ENCODE results near the gene SCGB1D1.
"Not testable (repeated sequence)": the region's sequence is repeated elsewhere in the genome, so short reads cannot be mapped to it uniquely, and the experiment has no call there.

SCGB1D1 gene

DNA sequence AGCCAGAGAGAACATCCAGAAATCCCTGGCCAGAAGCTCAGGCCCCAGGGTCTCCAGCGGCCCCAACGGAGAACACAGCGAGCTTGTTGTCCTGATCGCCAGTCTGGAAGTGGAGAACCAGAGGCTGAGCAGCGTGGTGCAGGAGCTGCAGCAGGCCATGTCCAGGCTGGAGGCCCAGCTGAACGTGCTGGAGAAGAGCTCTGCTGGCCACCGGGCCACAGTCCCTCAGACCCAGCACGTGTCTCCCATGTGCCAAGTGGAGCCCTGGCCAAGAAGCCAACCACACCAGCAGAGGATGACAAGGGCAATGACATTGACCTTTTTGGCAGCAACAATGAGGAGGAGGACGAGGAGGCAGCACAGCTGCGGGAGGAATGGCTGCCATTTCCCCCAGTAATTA, 20.6 kb upstream of the SCGB1D1 start:
- no peak for DNase-seq

DNA sequence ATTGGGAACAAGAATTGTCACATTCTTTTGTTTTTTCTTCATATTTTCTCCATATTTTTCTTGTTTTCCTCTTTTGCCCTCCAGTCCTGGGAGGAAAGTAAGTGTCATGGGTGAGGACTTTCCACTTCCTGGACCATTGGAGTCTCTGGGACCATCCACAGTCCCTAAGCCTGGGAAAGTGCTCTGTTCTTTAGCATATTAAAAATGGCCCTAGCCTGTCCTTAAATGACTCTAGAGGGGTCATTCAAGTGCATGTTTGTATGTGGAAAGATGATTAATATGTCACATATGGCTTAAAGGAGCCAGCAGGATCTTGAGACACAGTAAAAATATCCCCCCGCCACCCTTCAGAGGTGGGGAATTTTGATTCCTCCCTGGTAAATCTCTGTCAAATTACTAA, 20.1 kb upstream of the SCGB1D1 start:
- DNase-seq: no peak

DNA sequence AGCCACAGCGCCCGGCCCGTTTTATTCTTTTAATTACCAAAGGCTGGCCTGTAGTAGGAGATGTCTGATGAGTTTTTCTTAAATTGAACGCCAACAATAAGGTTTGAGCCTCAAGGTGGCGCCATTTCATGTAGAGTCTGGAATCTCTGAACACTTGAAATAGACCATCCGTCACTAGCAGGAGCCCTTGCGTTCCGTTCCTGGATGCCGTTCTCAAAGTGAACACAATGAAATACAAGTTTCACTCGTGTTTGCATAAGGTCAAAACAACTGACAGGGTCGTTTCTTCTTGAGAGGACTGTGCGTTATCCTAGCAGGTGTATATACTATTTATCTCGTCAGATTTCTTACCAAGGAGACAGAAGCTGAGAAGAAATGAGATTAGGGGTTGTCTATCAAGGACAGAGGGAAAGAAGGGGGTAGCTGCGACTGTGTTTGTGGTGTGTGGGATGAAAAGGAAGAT, 18.7 kb upstream of the SCGB1D1 start:
- peak; percentile 95 to 97 for DNase-seq

DNA sequence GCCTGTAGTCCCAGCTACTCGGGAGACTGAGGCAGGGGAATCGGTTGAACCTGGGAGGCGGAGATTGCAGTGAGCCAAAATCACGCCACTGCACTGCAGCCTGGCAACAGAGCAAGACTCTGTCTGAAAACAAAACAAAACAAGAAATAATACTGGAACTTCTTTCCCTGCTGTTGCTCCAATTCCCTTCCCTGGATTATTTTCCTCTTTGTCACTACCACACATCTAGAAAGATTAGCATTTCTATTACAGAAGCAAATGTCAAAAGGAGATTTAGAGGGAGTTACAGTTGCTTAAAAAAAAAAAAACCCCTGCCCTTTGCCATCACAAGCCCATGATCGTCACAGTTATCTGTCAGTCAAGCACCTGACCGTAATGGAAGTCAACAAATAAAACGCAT, 17.7 kb upstream of the SCGB1D1 start:
- no peak for DNase-seq

DNA sequence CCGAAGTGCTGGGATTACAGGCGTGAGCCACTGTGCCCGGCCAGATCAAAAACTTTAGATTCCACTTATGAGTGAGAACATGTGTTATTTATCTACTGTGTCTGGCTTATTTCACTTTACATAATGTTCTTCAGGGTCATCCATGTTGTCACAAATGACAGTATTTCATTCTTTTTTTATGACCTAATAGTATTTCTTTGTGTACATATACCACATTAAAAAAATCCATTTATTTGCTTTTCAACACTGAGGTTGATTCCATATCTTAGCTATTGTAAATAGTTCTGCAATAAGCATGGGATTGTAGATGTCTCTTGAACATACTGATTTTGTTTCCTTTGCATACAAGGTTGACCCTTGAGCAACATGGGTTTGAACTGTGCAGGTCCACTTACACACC, 13.2 kb upstream of the SCGB1D1 start:
- no peak for DNase-seq

DNA sequence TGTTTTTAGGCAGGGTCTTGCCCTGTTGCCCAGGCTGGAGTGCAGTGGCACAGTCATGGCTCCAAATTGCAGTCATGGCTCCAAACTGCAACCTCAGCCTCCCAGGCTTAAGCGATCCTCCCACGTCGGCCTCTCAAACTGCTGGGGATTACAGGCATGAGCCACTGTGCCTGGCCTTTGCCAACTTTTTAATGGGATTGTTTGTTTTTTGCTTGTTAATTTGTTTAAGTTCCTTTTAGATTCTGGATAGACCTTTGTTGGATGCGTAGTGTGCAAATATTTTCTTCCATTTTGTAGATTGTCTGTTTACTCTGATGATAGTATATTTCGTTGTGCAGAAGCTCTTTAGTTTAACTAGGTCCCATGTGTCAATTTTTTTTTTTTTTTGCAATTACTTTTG, 10.0 kb upstream of the SCGB1D1 start:
- DNase-seq: no peak

DNA sequence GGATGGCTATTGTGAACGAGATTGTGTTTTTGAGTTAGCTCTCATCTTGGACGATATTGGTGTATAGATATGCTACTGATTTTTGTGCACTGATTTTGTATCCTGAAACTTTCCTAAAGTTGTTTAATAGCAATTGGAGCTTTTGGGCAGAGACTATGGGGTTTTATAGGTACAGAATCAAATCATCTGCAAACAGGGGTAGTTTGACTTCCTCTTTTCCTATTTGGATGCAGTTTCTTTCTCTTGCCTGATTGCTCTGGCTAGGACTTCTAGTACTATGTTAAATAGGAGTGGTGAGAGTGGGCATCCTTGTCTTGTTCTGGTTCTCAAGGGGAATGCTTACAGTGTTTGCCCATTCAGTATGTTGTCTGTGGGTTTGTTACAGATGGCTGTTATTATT, 8.9 kb upstream of the SCGB1D1 start:
- no peak for DNase-seq

DNA sequence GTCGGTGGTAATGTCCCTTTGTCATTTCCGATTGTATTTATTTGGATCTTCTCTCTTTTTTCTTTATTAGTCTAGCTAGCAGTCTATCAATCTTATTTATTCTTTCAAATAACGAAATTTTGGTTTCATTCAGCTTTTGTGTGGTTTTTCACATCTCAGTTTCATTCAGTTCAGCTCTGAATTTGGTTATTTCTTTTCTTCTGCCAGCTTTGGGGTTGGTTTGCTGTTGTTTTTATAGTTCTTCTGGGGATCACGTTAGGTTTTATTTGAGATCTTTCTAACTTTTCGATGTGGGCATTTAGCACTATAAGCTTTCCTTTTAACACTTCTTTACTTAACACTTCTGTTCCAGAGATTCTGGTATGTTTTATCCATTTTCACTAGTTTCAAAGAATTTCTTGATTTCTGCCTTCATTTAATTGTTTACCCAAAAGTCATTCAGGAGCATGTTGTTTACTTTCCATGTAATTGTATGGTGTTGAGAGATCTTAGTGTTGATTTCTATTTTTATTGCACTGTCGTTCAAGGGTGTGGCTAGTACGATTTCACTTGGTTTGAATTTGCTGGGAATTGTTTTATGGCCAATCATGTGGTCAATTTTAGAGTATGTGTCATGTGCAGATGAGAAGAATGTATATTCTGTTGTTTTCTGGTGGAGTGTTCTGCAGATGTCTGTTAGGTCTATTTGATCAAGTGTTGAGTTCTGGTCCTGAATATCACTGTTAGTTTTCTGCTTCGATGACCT, 7.7 kb upstream of the SCGB1D1 start:
- DNase-seq: no peak

DNA sequence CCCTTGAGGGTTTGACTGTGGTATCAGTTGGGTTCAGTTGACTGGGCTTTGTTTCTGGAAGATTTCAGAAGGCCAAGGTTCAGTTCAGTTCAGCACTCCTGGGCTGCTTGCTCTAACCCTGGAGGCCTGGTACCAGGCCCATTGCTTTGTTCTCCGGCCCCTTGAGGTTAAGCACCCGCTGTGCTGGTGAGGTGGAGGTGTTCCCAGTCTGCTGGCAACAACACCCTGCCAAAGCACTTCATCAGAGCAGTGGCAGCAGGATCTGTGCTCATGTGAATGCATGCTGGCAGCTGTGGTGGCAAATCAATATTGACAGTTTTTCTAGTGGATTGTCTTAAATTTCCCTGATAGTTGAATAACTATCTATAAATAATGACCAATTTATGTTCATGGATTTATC, 3.8 kb upstream of the SCGB1D1 start:
- no peak for DNase-seq

DNA sequence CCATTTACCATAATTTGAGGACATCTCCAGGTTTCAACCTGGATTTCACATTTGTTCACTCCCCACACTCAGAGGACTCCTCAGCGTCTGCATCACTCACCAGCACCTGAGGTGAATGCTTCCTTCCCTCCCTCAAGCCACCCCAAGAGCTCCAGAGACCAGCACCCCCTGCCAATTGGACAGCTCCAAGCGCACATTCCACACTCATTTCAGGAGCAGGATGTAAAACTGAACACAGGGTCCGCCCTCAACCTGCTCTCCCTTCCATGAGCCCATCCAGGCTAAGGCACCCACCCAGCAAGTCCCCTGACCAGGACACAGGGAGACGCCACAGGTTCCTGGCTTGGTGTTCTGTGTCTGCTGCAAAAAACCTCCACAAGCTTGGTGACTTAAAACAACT, 3.9 kb downstream of the SCGB1D1 start:
- DNase-seq: no peak

DNA sequence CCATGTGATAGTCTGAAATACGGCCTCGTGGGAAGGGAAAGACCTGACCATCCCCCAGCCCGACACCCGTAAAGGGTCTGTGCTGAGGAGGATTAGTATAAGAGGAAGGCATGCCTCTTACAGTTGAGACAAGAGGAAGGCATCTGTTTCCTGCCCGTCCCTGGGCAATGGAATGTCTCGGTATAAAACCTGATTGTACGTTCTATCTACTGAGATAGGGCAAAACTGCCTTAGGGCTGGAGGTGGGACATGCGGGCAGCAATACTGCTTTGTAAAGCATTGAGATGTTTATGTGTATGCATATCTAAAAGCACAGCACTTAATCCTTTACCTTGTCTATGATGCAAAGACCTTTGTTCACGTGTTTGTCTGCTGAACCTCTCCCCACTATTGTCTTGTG, 5.0 kb downstream of the SCGB1D1 start:
- DNase-seq: peak in 1 of 2 experiments; percentile 6

DNA sequence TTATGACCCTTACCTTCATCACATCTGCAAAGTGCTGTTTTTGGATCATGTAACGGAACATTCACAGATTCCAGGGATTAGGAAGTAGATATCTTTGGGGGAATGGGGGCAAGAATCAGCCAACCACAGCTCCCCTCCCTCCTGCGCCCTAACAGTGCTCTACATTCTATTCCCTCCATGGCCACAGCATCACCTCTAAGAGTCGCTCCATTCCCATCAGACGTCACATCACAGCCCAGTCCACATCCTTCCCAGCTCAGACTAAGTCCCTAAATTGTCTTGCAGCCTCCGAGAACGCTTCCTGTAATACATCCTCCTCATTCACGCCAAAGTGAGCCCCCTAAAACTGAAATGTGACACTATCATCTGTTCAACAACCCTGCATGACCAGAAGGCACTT, 5.9 kb downstream of the SCGB1D1 start:
- no peak for DNase-seq

DNA sequence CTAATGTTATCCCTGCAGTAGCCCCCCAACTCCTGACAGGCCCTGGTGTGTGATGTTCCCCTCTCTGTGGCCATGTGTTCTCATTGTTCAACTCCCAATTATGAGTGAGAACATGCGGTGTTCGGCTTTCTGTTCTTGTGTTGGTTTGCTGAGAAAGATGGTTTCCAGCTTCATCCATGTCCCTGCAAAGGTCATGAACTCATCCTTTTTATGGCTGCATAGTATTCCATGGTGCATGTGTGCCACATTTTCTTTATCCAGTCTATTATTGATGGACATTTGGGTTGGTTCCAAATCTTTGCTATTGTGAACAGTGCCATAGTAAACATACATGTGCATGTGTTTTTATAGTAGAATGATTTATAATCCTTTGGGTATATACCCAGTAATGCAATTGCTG, 7.4 kb downstream of the SCGB1D1 start:
- not testable (repeated sequence) for DNase-seq

DNA sequence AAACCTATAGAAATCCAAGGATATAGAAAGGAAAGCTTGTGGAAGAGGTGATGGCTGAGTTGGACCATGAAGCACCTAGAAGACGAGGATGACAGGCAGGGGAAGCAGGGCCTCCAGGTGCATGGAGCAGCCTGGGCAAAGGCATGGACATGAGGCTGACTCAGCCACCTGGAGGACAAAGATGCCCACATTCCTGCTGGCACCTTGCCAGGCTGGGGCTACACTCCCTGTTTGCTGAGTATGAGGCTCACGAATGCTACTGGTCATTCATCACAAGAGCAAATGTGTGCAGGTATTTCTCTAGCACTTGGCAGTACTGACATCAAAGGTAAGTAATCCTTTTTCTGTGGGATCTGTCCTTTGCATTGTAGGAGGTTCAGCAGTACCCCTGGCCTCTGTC, 11.4 kb downstream of the SCGB1D1 start:
- no peak for DNase-seq

DNA sequence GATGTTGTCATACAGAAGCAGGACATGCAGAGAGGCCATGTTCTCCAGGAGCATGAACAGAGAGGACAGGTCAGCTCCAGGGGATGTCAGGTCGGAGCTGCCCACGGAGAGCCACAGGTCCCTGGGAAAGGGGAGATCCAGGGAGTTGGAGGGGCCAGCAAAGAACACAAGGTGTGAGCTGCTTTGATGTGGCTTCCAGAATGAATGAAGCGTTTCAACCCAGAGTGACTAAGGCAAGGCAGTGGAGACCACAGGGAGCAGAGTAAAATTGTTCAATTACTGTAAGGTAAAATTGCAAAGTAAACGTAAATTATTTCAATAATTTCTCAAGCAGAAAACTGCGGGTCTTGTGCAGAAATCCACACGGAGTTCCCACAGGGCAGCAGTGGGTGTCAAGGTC, 12.9 kb downstream of the SCGB1D1 start:
- no peak for DNase-seq

DNA sequence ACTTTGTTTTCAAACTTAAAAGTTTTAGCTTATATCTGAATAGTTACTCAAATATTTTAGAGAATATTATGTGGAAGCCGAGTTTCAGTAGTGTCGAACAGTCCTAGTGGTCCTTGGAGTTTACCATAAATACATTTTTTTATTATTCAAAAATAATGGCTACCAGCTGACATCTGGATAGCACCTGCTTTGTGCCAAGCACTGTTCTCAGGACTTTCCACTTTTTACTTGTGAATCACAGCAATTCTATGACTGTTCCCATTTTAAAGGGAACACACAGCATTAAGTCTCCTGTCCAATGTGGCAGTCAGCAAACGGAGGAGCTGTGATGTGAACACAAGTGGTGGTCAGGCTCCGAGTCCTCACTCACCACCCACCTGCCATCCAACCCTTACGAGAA, 14.4 kb downstream of the SCGB1D1 start:
- DNase-seq: no peak

DNA sequence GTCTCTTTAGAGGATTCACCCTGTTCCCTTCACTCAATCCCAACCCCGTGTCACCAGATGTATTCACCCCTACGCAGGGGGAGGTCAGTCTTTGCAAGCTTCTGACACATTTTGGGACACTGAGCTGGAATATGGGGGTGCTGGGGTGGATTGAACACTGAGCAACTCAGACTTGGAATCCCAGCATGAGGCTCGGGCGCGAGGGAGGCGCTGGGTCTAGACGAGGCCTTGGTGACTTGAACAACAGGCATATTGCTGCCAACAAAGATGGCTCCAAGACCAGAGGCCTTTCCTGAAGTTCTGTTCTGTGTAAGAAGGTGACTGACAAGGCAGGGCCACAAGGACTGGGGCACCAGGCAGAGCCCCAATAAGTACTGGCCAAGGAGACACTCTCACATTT, 15.4 kb downstream of the SCGB1D1 start:
- no peak for DNase-seq

DNA sequence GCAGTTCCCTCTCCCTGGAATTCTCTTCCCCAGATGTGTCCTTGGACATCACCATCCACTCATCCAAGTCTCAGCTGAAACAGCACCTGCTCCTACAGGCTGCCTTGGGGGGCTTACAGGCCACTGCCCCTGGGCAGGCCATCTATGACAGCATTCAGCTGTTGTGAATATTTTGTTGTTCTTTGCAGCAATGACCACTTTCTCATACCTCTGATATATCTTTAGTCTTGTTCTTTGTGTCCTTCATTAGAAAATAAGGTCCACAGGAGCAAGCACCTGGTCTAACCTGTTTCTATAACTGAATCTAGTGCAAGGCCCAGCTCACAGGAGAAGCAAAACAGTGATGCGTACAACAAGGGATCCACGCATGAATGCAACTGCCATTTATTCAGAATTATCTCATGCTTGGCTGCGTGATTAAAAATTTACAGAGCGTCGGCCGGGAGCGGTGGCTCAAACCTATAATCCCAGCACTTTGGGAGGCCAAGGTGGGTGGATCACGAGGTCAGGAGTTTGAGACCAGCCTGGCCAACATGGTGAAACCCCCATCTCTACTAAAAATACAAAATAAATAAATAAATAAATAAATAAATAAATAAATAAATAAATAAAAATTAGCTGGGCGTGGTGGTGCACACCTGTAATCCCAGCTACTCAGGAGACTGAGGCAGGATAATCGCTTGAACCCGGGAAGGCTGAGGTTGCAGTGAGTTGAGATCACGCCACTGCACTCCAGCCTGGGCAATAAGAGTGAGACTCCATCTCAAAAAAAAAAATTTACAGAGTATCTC, 16.5 kb downstream of the SCGB1D1 start:
- not testable (repeated sequence) for DNase-seq

DNA sequence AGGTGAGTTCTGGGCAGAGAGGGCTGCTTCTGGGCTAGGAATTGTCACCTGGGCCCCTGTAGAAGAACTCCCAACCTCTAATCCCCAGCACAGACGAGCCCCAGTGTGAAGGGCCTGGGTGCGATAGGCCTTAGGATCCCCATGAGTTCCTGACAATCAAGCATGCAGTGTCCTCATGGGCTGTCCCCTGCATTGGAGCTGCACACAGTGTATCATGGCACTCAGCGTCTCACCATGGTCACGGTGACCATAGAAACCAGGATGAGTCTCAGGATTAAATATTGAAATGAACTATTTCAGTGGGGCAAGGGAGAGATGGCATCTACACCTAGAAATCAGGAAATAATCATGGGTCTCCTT, 18.7 kb downstream of the SCGB1D1 start:
- no peak for DNase-seq

DNA sequence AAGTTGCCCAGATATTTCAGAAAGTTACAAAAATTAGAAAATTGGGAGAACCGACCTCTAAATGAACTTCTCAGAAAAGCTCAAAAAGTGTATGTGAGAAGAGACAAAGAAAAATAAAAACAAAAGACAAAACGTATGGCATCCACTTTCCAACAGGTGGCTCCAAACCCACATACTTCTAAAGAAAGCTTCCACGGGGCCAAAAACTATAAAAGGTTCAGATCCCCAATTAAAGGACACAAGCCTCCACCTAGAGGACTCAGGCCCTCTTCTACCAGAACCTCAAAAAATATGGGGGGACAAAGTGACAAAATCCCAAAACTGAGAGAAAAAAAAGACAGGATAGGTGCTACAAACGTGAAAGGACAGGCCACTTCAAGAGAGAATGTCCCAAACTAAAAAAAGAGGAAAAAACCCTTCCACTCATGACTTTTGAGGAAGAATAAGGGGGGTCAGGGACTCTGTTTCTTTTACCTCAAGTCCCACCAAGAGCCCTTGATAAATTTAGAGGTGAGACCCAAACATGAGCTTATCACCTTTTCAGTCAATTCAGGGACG, 27.3 kb downstream of the SCGB1D1 start:
- DNase-seq: peak; percentile 37 to 50

DNA sequence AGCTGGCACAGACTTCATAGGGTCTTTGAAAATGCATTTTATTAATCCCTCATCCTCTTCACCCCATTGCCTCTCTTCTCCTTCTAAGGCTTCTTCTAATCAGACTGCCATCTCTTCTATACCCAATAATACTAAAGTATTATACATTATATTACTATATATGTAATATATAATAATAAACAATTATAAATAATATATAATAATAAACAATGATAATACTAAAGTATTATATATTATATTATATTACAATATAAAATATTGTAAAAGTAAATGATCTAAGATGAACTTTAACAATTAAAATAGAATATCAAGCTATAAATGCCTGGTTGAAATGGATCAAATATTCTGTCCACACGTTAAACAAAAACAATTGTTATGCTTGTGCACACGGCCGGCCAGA, 31.5 kb downstream of the SCGB1D1 start:
- no peak for DNase-seq

DNA sequence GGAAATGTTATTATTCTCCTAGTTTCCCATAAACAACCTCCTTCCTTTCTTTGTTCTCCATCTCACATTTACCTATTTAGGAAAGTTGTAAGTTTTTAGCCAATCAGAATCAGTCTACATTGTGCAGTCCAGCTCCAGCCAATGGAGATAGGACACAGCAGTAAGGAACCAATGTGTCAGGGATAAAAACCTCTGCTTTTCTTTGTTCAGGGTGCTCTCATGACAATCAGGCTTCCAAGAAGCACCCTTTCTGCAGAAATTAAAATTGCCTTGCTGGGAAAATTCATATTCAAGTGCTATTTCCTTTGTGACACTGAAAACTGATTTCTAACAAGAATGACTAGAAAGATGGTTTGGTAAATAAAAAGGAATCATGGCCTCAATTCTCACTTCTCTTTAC, 33.1 kb downstream of the SCGB1D1 start:
- DNase-seq: no peak

DNA sequence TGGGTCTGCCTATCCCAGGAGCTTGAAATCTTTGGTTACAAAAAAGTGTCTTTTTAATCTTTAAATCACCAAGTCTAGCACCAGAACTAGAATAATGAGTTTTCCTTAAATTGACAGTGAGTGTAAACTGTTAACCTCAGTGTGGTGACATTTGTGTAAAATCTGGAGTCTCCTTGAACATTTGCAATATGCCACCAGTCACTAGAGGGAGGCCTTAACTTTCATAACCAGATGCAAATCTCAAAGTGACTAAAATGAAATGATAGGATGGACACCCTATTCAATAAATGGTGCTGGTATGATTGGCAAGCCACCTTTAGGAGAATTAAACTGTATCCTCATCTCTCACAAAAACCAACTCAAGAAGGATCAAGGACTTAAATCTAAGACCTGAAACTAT, 43.7 kb downstream of the SCGB1D1 start:
- no peak for DNase-seq

DNA sequence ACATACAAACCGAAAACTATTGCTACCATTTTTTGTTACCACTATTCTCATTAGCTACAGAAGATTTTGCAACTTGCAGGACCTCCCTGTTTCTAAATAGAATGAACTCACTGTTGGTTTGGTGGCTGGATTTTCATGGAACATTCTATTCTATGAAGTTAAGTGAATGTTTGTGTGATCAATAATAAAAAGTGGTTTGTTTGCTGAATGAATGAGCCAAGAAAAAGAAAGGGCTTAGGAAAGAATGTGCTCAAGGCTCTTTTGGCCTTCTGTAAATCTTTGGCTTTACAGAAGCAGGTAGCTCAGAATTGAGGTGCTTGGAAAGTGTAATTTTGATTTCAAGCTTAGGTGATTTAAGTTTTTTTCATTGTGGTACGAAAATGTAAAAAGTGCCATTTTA, 46.2 kb downstream of the SCGB1D1 start:
- DNase-seq: no peak

Measured in Kasumi-1 (cell line).